ENCODE data around the gene NR2C1. TPM values are rescaled to one million over a fixed set of nuclear protein-coding genes. Genes with fewer than 3 reads are reported as not detected.

NR2C1 gene
- total and polyA plus RNA-seq, 2 donors (not counting 1 experiment from before 2014, with no cell fraction given): 31.2 to 53.9 TPM

- DNase-seq: no peak
- peaks cover 0 to 7% of the 10 kb centered on the region in 2 experiments for H3K36me3 ChIP-seq (replicated peaks in 1 of 2; ENCODE audit: control extremely low read depth in 1 of 2, control insufficient read depth in 1 of 2, extremely low read depth in 1 of 2, insufficient read depth in 2 of 2, low read length in 1 of 2)
- no peaks in the 10 kb centered on the region for H4K20me1 ChIP-seq (ENCODE audit: control insufficient read depth, insufficient read depth, low read length, poor library complexity, severe bottlenecking)
- Mint-ChIP-seq H3K4me3 (no peak overlapping the region), H3K27me3 (no peaks in the 10 kb centered on the region), H3K4me1 (peaks cover 44% of the 10 kb centered on the region), H3K9me3 (ENCODE audit: insufficient read depth) (no peaks in the 10 kb centered on the region), H3K27ac (no peak overlapping the region)
- ChIA-PET POLR2A (no interaction called here), CTCF (no interaction called here)
- H3K4me2 ChIP-seq (replicated peaks; ENCODE audit: low read depth, low read length, poor library complexity, severe bottlenecking): no peak overlapping the region
- peaks cover 31 to 37% of the 10 kb centered on the region in 2 donors for H3K4me1 ChIP-seq (ENCODE audit: control insufficient read depth in 2 of 2, insufficient read depth in 2 of 2, low read length in 2 of 2)
- H3K27me3 ChIP-seq (replicated peaks in 1 of 4; ENCODE audit: control extremely low read depth in 1 of 4, control insufficient read depth in 3 of 4, insufficient read depth in 4 of 4, low read length in 3 of 4): no peaks in the 10 kb centered on the region
- H3K4me3 ChIP-seq (ENCODE audit: control extremely low read depth in 1 of 5, extremely low read depth in 1 of 5, insufficient read depth in 1 of 5, low read depth in 2 of 5, low read length in 4 of 5): no peak overlapping the region
- no peaks in the 10 kb centered on the region for H3K79me2 ChIP-seq (ENCODE audit: control insufficient read depth, insufficient read depth, low read length)
- no peak overlapping the region for H2AFZ ChIP-seq (ENCODE audit: insufficient read depth, low read depth, low read length, poor library complexity, severe bottlenecking)
- no peak overlapping the region for H3K9ac ChIP-seq (ENCODE audit: low read length)
- no peak for ATAC-seq (ENCODE audit: low read depth)
- intact Hi-C loops (cut with micrococcal nuclease): no loop called here
- WGBS (ENCODE audit: insufficient coverage): no CpG with 5 or more reads among the region's 1 CpG
- TF ChIP-seq CTCF (IDR thresholded peaks at IDR 0.05) (no peak), EZH2 (IDR thresholded peaks at IDR 0.05; ENCODE audit: borderline replicate concordance, insufficient read depth, low read depth, low read length, poor library complexity, severe bottlenecking) (no peak)
- no peaks in the 10 kb centered on the region for H3K9me3 ChIP-seq (ENCODE audit: control extremely low read depth in 1 of 3, control insufficient read depth in 2 of 3, insufficient read depth in 1 of 3, low read length in 2 of 3)
- H3K27ac ChIP-seq (ENCODE audit: low read length in 2 of 2): no peak overlapping the region
These were observed 102.9 kb downstream of the NR2C1 start for GRCh38 chr12:94970560-94970959.

Other genes starting within 250 kb of the NR2C1 start
- gene NDUFA12, start 69.9 kb downstream of the NR2C1 start, total RNA-seq: 41.7 and 42.0 TPM in 2 replicates
- 51.8 and 66.5 TPM in 2 replicates for gene NDUFA12, start 69.9 kb downstream of the NR2C1 start, polyA plus RNA-seq
- 7.3 and 8.4 TPM in 2 replicates for gene FGD6, start 143.8 kb upstream of the NR2C1 start, total RNA-seq
- gene FGD6, start 143.8 kb upstream of the NR2C1 start, polyA plus RNA-seq: 0.71 and 1.2 TPM in 2 replicates
- gene VEZT, start 144.2 kb upstream of the NR2C1 start, total RNA-seq: 61.8 and 69.3 TPM in 2 replicates
- 19.9 and 21.2 TPM in 2 replicates for gene VEZT, start 144.2 kb upstream of the NR2C1 start, polyA plus RNA-seq